IPS DF 4.7 (cell line): Measurements from ENCODE around the gene SCN2B.

ENCODE experiments used
- DNase-seq: peaks from one replicate; pipeline ENCODE4 v3.0.0-alpha.2; 2013; ENCODE audit warnings: low spot score; ENCODE audit errors: extremely low read depth

Gene SCN2B

DNA sequence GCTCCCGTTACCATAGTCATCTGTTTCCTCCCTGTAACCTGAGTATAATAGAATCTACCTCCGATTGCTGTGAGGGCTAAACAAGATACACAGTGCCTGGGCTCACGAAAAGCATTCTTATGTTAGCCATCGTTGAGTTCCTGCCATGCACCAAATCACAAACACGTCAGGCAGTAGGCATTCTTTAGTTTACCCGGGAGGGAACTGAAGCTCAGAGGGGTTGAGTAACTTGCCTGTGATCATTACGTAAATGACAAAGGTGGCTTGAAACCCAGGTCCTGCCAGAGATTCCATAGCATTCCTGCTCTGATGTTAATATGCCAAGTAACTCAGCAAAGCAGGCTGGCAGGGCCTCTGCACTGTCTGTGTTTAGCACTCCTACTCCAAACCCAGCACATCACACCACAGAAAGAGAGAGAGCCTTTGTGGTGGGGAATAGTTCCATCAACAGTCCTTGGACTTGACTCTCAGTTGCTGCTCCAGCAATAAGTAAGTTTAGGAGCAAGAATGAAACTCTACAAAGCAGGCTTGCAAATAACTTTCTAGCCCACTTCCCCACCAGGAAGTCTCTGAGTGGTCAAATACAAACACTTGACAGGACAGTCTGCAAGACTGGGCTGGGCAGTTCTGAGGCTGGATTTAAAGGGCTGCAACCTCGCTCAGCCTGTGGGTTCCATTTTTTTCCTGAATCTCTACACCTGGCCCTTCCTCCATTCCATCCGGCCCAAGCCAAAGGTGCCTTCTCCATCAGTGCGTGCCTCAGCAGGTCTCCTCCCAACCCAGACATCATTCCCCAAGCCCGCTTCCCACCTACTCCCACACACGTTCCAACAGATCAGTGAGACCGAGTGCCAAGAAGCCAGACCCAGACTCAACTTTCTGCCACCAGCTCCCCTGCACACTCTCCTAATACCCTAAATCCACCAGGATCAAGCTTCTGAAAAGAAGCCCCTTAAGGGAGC is 1.1 kb downstream of the SCN2B start:
- DNase-seq = no peak

GRCh38 chr11:118174006-118174567 is 2.4 kb downstream of the SCN2B start:
- DNase-seq = no peak

- no peak for DNase-seq
These were observed 4.1 kb downstream of the SCN2B start for GRCh38 chr11:118172356-118172755.

DNA sequence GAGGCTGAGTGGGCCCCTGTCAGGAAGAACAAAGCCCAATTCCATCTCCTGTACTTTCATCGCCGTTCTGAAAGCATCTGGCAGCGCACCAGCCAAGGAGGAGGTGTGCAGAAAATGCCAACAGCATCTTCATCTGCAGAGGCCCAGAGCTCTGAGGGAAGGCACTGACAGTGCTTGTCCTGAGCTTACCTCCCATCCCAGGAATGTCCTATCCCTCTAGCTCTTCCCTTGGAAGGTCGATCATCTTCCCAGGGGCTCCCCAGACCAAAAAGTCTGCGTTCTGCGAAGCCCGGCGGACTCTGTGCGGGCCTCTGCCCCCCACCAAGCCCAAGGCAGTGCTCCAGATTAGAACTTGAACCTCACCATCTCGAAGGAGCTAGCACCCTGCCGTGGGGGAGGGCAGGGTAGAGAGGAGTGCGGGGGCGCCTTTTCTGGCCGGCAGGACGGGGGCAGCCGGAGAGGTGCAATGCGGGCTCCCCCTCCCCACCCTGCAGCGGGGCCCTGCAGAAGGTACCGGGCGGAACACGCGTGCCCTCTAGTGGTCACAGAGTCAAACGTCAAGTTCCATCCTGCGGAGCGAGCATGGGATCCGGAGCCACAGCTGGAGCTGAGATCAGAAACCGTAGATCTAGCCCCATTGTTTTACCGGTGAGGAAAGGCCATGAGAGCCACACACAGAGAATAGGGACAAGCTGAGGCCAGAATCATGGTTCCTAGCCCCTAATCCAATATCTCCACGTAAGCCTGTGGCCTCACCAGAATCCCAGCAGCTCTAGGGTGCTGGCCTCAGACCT is 5.0 kb downstream of the SCN2B start:
- DNase-seq = no peak

- no peak for DNase-seq
These were observed 5.6 kb downstream of the SCN2B start for GRCh38 chr11:118170882-118171268.

GRCh38 chr11:118170231-118170630 is 6.2 kb downstream of the SCN2B start:
- DNase-seq = no peak

DNA sequence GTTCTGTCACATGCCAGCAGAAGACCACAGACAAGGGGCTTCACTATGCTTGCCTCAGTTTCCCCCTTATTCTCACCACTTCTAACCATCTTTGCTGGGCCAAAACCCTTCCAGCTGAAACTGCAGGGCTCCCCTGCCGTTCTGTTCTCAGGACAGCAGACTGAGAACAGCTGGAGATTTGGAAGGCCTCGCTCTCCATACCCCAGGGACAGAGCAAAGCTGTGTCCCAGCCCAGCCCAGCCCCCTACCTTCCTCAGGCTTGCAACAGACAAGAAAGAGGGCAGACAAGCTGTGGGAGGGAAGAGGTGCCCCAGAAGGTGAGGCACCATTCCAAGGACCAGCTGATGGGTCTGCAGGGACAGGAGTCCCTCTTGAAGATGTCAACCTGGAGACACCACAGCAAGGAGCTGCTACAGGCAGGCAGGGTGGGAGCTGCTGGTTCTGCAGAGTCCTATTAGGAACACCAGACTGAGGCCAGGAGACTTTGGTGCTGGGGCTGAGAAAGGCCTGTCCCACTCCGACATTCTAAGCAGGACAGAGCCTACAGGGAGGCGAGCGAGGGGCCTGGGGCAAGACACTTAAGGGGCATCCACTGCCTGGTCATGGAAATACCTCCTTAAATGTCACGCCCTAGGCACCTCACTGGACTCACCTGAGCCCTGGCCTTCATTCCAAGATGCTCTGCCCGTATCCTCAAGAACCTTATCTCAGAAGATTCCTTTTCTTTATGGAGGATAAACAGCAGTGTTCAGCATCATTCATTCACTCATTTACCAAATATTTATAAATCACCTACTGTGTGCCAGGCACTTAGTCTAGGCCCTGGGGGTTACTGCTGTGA is 6.9 kb downstream of the SCN2B start:
- DNase-seq = no peak

DNA sequence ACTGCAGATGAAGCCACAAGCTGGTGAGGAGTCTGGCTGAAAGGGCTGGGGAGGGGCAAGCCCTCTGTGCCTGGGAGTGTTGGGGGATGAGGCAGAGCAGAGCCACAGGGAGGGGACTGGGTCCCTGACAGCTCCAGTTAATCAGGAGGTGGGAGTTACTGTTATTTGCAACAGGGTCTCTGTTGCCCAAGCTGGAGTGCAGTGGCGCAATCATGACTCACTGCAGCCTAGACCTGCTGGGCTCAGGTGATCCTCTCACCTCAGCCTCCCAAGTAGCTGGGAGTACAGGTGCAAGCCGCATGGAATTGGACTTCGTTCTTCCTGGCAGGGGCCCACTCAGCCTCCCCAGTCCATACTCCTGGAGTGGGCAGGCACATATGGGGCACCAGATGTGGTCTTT is 7.7 kb downstream of the SCN2B start:
- DNase-seq = no peak

- no peak for DNase-seq
These were observed 8.1 kb downstream of the SCN2B start for GRCh38 chr11:118168316-118168715.

DNA sequence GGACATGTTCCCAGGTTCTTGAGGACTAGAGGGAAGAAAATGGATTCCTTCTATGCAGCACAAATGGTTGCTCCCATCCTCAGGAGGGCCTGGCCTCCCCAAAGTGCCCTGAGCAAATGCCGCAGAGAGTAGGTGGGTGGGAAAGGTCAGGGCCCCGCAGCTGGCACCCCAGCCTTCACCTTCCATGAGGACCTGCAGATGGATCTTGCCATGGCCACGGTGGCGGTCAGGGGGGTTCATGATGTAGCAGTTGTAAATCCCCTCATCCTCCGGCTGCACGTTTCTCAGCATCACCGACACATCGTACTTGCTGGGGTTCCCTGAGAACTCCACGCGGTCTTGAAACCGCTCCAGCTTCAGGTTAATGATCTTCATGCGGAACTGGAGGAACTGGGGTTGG is 8.5 kb downstream of the SCN2B start:
- DNase-seq = no peak

DNA sequence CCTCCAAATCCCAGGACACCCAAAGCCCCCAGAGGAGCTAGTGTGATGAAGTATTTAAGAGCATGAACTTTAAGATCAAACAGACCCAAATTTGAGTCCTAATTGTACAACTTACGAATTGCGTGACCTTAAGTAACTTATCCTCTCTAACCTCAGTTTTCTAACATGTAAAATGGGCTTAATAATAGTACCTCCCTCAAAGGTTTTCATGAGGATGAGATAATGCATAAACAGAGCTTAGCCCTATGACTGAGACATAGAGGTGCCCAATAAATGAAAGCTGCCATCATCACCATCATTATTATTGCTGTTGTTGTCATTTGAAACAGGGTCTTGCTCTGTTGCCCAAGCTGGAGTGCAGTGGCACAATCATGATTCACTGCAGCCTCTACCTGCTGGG is 9.2 kb downstream of the SCN2B start:
- DNase-seq = no peak

GRCh38 chr11:118166641-118167040 is 9.8 kb downstream of the SCN2B start:
- DNase-seq = no peak

DNA sequence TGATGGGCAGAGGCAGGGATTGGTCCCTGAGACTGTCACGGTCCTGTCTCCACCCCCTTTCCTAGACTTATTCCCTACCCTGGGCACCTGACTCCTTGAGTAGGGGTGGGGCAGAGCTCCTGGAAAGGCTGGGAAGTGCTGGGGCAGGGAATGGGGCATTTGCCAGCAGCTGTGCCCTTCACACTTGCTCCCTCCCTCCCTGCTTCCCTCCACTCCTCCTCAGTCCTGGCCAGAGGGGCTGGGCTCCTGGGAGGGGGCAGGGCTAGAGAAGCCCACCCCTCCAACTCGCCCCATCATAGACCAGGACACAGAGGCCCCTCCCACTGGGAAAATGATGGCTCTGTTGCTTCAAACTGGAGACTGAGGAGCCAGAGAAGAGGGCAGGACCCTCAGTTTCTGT is 11.6 kb downstream of the SCN2B start:
- DNase-seq = no peak

DNA sequence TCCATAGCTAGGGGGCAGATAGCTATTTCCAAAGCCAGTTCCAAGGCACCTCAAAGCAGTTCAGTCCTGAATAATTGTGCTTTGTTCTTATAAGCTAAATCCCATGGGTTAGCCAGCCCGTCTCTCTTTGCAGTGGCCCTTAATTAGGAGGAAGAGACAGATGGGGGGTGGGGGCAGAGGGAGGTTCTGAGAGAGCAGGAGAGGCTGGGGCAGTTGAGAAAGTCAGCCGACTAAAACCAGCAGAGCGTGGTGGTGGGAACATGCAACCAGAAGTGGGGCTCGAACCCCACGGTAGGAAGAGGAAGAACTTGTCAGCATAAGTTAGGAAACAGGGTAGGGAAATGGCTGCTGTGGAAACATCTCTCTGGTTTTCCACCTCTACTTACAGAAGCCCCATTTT is 12.9 kb downstream of the SCN2B start:
- DNase-seq = no peak

DNA sequence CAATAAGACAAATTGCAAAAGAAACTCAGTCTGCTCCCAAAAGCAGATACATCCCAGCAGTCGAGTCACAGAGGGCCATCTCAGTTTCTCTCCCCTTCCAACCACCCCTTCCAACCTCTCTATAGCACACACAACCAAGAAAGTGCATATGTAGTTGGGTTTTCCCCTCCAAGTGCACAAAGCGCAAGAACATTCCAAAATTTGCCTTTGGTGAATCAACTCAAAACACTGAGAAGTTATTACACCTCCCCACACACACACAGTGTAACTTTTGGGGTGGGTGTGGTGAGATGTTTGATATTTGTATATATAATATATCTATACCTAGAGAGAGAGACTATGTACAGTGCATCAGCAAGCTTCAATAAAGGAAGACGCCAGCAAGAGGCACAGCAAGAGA is 13.6 kb downstream of the SCN2B start:
- no peak for DNase-seq

DNA sequence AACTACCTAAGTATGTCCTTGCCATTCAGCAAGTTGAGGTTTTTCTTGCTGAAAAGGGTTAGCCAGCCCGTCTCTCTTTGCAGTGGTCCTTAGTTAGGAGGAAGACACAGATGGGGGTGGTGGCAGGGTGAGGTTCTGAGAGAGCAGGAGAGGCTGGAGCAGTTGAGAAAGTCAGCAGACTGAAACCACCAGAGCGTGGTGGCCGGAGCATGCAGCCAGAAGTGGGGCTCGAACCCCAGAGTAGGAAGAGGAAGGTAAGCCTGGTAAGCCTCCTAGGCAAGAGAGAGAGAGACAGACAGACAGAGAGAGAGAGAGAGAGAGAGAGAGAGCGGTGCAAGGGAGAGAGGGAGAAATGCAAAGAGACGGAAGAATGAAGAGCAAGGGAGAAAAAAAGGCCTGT is 14.7 kb downstream of the SCN2B start:
- no peak for DNase-seq

- DNase-seq = no peak
These were observed 19.1 kb downstream of the SCN2B start for GRCh38 chr11:118157186-118157895.

- no peak for DNase-seq
These were observed 19.8 kb downstream of the SCN2B start for GRCh38 chr11:118156531-118157185.

GRCh38 chr11:118155776-118156530 is 20.5 kb downstream of the SCN2B start:
- DNase-seq = no peak
